Superior temporal gyrus (tissue), 1 donor: ENCODE measurements around the gene NPAS2.

Experiments
- DNase-seq: peaks from one replicate; pipeline ENCODE4 v3.0.0-alpha.2; 2016; ENCODE audit errors: extremely low spot score

NPAS2 gene

GRCh38 chr2:100796499-100797100 is 23.3 kb upstream of the NPAS2 start:
- DNase-seq, result no peak

GRCh38 chr2:100799686-100800085 is 20.3 kb upstream of the NPAS2 start:
- DNase-seq, result no peak

GRCh38 chr2:100800915-100801314 is 19.0 kb upstream of the NPAS2 start:
- DNase-seq, result no peak

GRCh38 chr2:100801402-100801801 is 18.5 kb upstream of the NPAS2 start:
- no peak for DNase-seq

GRCh38 chr2:100802066-100802465 is 17.9 kb upstream of the NPAS2 start:
- no peak for DNase-seq

- no peak for DNase-seq
These were observed 16.6 kb upstream of the NPAS2 start for GRCh38 chr2:100803334-100803733.

- no peak for DNase-seq
These were observed 13.4 kb upstream of the NPAS2 start for GRCh38 chr2:100806550-100806949.

- no peak for DNase-seq
These were observed 12.2 kb upstream of the NPAS2 start for GRCh38 chr2:100807707-100808106.

- DNase-seq, result no peak
These were observed 11.4 kb upstream of the NPAS2 start for GRCh38 chr2:100808582-100808981.

- no peak for DNase-seq
These were observed 10.4 kb upstream of the NPAS2 start for GRCh38 chr2:100809506-100809905.

- no peak for DNase-seq
These were observed 9.3 kb upstream of the NPAS2 start for GRCh38 chr2:100810603-100811145.

- DNase-seq, result no peak
These were observed 7.8 kb upstream of the NPAS2 start for GRCh38 chr2:100812116-100812515.

- no peak for DNase-seq
These were observed 7.4 kb upstream of the NPAS2 start for GRCh38 chr2:100812573-100812972.

GRCh38 chr2:100813527-100813926 is 6.4 kb upstream of the NPAS2 start:
- no peak for DNase-seq

- no peak for DNase-seq
These were observed 5.9 kb upstream of the NPAS2 start for GRCh38 chr2:100814043-100814442.

- no peak for DNase-seq
These were observed 5.5 kb upstream of the NPAS2 start for GRCh38 chr2:100814453-100814852.

GRCh38 chr2:100817388-100817985 is 2.5 kb upstream of the NPAS2 start:
- DNase-seq, result no peak

- DNase-seq, result peak; percentile 30
These were observed 1.8 kb upstream of the NPAS2 start for GRCh38 chr2:100818003-100818605.

- no peak for DNase-seq
These were observed 1.2 kb upstream of the NPAS2 start for GRCh38 chr2:100818606-100819369.

- DNase-seq, result no peak
These were observed 259 bp downstream of the NPAS2 start for GRCh38 chr2:100820273-100820522.

- no peak for DNase-seq
These were observed 750 bp downstream of the NPAS2 start for GRCh38 chr2:100820523-100821254.
